Stimulated activated CD8-positive, alpha-beta memory T cell treated with anti-CD3 and anti-CD28 coated beads, Interleukin-7, amount 100 ng/mL, for 1 hour (primary cell): ENCODE data around the gene ADGRG3.
"Not testable (repeated sequence)": the region's sequence is repeated elsewhere in the genome, so short reads cannot be mapped to it uniquely, and the experiment has no call there.

Experiments used
- DNase-seq, 2 donors: peaks; one replicate each; pipeline ENCODE4 v3.0.0-alpha.2; 2020; ENCODE audit warnings: low read depth in 2 of 2

Gene ADGRG3

GRCh38 chr16:57721356-57722209 is 53.5 kb downstream of the ADGRG3 start:
- no peak for DNase-seq

- no peak for DNase-seq
Observed at GRCh38 chr16:57722210-57722499, 54.0 kb downstream of the ADGRG3 start.

GRCh38 chr16:57722651-57723050 is 54.5 kb downstream of the ADGRG3 start:
- DNase-seq, result no peak

GRCh38 chr16:57723170-57723569 is 55.1 kb downstream of the ADGRG3 start:
- no peak for DNase-seq

- no peak for DNase-seq
Observed at GRCh38 chr16:57724531-57724930, 56.4 kb downstream of the ADGRG3 start.

- DNase-seq, result no peak
Observed at GRCh38 chr16:57725151-57725550, 57.0 kb downstream of the ADGRG3 start.

- no peak for DNase-seq
Observed at GRCh38 chr16:57725554-57725953, 57.4 kb downstream of the ADGRG3 start.

GRCh38 chr16:57725976-57726375 is 57.9 kb downstream of the ADGRG3 start:
- DNase-seq, result no peak

GRCh38 chr16:57726433-57726947 is 58.4 kb downstream of the ADGRG3 start:
- DNase-seq, result no peak

- no peak for DNase-seq
Observed at GRCh38 chr16:57727610-57728009, 59.5 kb downstream of the ADGRG3 start.

- DNase-seq, result no peak
Observed at GRCh38 chr16:57728336-57729181, 60.5 kb downstream of the ADGRG3 start.

GRCh38 chr16:57729182-57729484 is 61.0 kb downstream of the ADGRG3 start:
- DNase-seq, result no peak

- DNase-seq, result not testable (repeated sequence)
Observed at GRCh38 chr16:57729852-57730251, 61.7 kb downstream of the ADGRG3 start.

- DNase-seq, result no peak
Observed at GRCh38 chr16:57730771-57731730, 62.9 kb downstream of the ADGRG3 start.

- no peak for DNase-seq
Observed at GRCh38 chr16:57732037-57732436, 63.9 kb downstream of the ADGRG3 start.

- DNase-seq, result no peak
Observed at GRCh38 chr16:57732714-57733113, 64.6 kb downstream of the ADGRG3 start.

GRCh38 chr16:57734308-57734924 is 66.3 kb downstream of the ADGRG3 start:
- no peak for DNase-seq

- DNase-seq, result peak; percentile 92 to 93
Observed at GRCh38 chr16:57734925-57735754, 67.0 kb downstream of the ADGRG3 start.

- DNase-seq, result no peak
Observed at GRCh38 chr16:57735755-57736418, 67.8 kb downstream of the ADGRG3 start, which contains the start of gene KATNB1. KATNB1 (plus strand) TSS chr16:57735770; CDS start chr16:57737244, 1,474 bp downstream.
